Brain pericyte (primary cell): ENCODE data around the gene CITED1.

Experiments used
- DNase-seq: peaks from one replicate; pipeline ENCODE4 v3.0.0-alpha.2; 2012; ENCODE audit warnings: low read depth, low spot score

The CITED1 gene

DNA sequence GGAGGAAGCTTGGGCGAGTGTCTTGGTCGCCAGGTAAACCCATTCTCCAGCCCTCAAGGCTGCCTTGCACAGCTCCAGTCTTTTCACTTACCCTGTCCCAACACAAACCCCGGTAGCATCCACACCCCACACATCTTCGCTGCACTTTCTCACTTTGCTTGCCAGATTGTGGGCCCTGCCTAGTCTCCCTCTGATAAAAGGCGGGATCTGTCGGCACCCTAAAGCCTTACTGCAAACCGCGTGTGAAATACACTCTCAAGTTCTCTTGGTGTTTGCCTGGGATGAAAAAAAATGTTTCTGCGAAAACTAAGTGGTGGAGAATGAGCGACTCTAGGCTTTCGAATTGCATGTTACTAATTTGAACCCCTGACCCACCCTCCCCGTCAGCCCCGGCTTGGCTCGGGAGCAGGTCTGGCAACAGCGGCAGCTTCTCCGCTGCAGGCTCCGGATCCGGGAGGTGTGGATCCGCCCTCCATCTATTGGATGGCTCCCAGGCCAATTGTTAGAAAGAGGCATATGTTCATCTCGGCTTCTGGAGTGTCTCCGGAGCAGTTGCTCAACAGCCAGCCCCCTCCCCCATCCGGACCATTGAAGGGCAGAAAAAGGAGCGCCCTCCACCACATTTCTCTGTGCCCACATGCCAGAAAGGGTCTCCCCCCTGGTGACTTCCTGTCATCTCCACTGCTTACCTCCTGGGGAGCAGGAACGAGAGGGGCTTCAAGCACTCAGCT, 3.0 kb upstream of the CITED1 start:
- DNase-seq, result peak; percentile 21

DNA sequence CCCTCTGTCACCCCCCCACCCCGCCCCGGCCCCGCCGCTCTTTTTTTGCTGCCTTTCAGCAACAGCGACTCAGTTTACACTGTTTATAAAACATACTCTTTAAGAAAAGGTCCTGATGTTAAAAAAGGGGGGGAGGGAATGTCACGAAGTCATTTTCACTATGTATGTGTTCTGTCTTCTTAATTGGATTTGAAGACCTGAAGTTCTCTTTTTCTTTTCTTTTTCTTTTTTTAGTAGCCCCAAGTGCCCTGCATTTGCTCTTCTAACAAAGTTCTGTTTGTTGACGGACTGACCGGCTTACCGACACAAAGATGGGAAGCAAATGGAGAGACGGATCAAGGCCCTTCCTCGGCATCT, 2.5 kb upstream of the CITED1 start:
- no peak for DNase-seq

DNA sequence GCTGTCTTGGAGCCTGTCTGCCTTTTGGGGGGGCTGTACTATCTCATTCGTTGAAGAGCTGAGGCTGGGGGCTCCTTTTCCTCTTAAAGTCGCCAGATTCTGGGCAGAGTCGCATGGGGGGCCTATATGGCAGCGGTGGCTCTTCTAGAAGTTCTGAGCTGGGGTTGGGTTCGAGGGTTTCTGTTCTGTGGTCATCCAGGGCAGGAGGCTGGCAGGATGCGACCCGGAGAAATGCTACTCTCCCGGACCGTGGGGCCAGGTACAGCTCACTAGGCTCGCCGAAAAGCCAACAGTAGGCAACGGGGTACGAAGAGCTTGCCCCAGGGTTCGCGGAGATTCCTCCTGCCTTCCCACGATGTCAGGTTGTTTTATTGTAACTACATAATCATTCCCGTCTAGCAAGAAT, 1.9 kb upstream of the CITED1 start:
- DNase-seq, result no peak

DNA sequence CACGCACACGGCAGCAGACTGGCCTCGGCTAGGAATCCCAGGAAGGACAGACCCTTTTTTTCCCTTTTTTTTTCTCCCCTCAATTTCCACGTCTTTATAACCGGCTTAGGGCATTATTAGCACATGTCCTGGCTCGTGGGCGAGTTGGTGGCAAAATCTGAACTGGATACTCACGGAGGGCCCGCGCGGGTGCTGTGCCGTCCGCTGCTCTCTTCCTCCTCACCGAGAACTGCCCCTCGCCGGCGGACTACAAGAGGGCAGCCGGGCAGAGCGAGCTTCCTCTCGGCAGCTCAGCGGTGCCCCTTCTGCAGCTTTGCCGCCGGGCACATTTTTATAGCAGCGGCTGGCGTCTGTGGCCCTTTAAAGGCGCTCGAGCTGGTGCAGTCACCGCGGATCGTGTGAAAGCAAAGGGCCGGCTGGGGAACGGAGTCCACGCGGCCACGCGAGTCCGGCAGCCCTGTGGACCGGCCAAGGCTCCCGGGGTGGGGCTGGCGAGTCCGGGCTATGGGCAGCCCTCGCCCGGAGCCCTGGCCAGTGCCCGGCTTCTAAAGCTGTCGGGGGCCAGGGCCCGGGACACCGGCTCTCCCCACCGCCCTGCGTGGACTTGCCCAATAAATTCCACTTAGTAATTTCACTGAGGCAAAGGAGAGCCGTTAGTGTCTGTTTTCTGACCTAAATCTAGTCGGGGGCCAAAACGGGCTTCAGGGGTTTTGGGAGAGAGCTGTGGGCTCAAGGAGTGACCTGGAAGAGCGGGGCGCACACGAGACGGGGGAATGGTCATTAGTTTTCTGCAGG, 1.3 kb upstream of the CITED1 start:
- no peak for DNase-seq

DNA sequence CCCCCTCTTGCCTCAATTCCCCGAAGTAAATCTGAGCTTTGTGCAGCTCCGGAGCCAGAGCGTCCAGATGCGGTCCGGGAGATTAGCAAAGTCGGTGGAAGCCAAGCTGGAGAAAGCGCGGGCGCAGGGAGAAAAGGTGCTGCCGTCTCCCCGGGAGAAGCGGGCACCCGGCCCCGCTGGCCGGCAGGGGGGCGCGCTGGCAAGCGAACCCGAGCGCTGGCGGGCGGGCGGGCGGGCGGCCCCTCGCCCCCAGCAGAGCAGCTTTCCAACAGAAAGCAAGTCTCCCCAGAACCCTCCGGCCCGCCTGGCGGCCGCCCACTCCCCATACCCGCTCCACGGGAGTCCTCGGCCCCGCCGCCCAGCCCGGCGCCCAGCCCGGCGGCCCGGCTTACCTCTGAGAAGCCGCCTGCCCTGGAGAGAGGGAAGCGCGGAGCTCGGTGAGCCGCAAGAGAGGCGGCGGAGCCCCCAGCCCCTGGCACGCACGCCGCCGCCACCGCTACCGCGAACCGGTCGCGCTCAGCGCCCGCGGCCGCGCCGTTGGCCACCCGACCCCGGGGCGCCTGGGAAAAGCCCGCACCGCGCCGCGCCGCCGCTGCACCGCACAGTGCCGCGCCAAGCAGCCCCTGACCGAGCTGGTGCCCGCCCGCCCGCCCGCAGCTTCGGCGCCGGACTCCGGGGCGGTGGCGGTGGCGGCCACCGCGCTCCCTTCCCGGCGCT, 529 bp upstream of the CITED1 start:
- no peak for DNase-seq

DNA sequence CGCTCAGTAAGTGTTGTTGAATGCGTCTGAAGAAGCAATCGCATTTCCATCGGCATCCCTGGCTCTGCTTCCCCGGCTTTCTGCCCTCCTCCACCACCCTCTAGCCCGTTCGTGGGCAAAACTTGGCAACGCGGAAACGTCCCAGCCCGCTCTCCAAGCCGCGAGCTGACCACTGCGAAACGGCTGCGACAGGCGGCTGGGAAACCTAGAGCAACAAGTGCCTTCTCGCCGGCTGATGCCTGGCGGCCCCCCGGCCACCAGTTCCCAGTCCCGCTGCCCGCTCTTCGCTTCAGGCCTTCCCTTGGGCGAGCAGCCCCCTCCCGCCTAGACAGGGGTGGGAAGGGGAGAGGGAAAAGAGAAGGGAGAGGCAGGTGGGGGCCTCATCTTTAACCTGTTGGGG, 837 bp downstream of the CITED1 start:
- no peak for DNase-seq

DNA sequence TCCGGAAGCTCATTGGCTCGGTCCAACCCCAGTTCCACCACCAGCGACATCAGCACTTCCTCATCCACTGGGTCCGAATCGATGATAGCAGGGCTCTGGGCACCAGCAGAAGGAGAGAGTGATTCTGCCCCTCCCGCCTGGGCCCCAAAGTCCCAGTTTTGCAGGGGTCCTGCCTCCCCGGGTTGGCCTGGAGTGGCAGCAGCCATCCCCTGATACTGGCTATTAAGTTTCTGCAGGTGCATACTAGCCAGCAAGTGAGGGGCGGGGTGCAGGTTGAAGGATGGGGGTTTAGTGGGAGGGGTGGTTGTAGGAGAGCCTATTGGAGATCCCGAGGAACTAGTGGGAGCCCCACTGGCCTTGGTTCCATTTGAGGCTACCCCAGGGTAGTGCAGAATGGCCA, 3.9 kb downstream of the CITED1 start:
- DNase-seq, result no peak

DNA sequence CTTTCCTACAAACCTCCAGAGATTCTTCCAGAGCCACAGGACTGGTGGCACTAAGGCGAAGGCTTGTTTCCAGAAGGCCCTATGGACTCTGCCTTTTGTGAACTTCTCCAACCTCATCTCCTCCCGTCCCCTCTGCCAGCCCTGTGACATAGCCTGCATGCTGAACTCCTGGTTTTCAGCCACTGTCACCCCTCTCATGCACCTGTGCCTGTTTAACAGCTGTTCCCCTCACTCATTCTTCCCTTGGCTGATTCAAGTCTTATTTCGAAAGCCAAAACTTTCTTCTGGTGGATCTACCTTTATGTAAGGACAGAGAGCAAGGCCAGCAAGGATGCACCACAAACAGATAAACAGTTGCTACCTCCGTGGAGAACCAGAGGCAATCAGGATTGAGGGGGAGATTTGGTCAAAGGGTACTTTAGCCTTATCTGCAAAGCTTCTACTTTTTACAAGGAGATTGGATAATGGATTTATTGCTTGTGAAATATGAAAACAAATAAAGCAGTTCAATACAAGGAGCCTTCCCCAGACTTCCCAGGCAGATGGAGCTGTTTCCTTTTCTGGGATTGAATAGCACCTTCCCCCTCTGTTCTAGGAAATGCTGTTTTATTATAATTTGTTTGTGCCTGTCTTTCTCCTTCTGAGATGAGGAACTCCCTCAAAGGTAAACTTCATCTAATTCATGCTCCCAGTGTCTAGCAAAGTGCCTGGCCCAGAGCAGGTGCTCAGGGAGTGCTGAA, 5.7 kb downstream of the CITED1 start:
- no peak for DNase-seq

DNA sequence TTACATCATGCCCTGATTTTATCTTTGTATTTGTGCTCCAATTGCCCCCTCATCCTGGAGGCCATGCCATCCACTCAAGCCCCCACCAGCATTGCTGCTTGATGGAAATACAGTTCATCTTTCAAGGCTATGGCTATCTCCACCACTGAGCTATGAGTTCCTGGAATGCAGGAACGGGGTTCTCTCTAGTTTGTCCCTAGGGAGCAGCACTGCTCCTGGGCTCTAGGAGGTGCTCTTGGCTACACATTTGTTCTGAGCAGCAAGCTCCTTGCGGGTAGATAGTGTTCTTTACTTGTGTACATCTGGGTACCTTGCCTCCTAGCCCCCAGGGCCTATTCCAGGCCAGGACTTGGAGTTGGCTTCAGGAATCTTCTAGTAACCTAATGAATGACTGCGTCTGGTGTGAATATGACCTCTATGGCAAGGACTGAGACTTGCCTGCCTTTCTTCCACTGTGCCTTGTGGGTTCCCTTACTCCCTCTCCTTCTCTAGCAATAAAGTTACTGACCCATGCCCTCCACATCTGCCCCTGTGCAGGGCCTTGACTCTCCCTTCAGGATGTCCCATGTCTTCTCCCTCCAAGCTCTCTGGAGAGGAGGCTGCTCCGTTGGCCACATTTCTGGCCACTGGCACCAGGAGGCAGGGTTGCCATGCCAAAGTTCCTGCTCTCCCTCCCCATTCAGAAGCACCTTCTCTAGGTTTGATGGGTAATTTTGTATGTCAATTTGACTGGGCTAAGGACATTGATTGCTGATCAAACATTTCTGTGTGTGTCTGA, 7.6 kb downstream of the CITED1 start:
- no peak for DNase-seq

DNA sequence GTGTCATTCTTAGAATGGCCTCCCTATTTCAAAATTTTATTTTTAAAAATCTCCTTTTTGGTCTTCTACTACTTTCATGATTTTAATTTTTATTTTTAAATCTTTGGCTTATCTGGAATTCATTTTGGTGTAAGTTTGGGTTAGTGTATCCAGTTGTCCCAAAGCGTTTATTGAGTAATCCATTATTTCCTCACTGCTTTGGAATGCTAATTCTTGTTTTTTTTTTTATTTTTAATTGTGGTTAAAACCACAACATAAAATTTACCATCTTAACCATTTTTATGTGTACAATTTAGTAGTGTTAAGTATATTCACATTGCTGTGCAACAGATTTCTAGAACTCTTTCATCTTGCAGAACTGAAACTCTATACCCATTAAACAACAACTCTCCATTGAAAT, 8.7 kb downstream of the CITED1 start:
- DNase-seq, result no peak

DNA sequence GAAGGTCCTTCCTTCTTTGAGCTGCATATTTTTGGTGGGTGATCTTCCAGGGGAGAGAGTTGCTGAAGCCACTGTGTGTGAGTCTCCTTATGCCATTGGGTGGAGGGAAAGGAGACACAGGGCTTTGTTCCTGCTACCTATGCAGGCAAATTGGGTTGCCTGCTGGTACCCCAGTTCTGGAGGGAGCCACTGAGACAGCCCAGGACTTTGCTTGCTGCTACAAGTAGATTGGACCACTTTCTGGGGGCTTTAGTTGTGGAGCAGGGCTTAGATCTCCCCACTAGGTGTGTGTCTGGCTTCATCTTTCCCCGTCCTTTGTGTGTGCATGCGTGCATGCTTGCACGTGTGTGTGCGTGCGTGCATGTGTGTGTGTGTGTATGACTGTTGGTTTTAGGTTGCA, 10.0 kb downstream of the CITED1 start:
- DNase-seq, result no peak

DNA sequence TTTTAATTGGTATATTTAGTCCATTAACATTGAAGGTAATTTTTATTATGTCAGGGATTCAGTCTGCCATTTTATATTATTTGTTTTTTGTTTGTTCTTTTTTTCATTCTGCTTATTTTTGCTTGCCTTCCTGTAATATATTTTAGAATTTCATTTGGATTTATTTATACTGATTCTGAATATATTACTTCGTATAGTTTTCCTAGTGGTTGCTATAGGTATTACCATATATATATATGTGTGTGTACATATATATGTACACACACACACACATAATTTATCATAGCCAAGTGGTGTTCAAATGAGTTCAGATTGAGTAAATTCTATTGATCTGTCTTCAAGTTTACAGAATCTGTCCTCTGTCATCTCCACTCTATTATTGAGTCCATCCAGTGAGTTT, 11.2 kb downstream of the CITED1 start:
- no peak for DNase-seq

DNA sequence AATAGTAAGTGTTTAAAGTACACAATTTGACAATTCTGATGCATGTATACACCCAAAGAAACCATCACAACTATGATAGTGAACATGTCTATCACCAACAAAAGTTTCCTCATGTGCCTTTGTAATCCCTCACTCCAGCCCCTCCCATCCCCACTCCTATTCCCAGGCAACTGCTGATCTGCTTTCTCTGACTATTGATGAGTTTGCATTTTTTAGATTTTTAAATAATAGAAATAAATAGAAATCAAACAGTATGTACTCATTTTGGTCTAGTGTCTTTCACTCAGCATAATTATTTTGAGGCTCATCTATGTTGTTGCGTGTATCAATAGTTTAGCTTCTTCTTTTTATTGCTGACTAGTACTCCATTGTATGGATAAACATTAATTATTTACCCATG, 23.4 kb downstream of the CITED1 start:
- no peak for DNase-seq

DNA sequence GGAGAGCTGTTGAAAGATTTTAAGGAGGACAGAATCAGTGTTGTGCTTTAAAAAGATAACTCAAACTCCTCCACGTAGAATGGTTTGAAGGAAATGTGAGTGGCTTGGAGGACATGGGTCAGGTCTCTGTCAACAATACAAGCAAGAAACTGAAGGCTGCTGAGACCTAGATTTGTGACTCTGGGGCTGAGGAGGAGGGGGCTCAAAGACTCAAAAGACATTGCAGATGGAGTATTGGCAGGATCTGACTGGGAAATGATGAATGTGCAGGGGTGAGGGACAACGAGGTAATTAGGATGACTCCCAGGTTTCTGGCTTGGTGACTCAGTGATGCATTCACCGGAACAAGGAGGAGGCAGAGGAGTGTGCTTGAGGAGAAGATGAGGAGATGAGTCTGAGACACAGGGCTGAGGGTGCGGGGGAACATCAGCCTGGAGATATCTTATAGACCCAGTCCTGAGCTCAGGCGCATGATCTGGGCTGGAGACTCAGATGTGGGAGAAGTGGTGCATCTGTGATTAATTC, 25.3 kb downstream of the CITED1 start:
- DNase-seq, result no peak

DNA sequence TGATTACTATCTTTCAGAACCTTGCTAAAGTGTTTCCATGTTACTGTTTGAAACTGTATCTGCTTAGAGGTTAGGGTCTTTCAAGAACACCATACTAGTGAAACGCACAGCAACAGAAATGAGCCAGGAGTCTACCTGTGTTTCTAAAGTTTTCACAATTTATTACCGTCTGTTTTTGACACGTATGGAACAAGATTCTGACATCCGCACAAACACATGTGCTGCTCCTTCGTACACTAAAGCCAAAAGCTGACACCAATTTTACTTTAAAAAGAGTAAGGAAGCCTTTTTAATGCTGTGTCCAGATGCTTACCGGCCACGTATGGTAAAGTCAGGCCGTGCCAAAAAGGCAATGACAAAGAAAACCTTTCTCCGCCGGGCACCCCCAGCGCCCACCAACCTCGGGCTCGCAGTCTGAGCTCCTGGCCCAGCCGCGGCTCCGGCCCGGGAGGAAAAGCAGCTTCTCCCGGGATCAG, 29.2 kb downstream of the CITED1 start:
- no peak for DNase-seq

DNA sequence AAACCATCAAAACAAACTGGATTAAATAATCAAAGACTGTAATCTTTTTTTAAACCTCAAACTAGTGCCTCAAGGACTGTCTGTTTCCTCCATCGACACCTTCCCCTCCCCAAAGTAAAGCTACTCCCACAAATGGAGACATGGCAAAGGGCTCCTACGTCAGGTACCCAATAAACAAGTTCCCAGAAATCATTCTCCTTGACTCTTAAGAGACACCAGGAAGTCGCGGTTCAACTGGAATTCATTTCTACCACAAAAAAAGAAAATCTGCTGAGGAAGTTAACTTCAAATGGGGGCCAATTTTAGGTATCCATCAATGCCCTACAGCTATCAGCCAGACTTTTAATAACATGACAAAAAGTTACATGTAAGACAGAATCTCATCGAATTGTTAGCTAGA, 31.2 kb downstream of the CITED1 start:
- no peak for DNase-seq

DNA sequence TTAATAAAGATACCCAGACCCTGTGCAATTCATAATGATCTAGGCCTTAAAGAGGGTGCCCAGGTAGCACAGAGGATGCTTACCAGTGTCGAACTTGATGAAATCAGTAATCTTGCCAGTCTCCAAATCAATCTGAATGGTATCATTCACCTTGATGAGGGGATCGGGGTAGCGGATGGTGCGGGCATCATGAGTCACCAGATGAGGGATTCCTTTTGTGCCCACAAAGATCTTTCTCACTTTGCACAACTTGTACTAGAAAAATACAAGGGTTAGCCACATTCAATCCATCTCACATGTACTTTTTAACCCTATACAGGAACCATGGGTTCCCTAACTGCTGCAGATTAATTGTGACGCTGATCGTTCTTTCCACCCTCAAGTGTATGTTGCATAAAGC, 32.0 kb downstream of the CITED1 start:
- no peak for DNase-seq

DNA sequence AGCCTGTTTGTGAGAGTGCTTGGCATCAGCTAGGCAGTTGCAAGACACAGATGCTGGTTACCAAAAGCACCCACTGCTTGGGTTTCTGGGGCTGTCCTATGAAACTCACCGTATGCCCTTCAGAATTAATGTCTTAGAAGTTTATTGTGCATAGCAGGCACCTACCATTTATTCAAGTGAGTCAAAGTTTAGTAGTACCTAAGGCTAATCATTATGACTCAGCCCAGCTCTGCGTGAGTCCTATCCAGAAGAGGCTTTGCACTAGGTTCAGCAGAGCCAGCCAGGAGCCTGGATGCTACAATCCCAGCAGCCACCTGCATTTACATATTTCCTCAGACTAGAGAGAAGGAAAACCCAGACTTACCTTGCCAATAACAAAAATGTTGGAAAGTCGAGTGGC, 32.8 kb downstream of the CITED1 start:
- no peak for DNase-seq

DNA sequence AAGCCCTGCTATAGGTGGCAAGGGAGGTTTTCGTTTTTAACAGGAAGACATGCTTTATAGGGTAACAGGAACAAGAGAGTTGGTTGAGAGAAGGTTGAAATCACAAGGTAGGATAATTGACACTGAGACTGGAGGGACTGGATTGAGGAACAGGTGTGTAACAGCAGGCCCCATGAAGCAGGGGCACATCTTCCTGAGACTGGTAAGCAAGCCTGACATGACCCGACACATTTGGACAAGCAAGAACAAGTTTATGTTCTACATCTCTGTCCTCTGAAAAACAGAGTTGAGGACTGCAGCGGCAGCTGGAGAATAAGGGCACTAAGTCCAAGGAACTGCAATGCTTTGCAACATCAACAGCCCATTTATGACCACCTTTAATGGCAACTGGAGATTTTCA, 33.9 kb downstream of the CITED1 start:
- DNase-seq, result no peak

DNA sequence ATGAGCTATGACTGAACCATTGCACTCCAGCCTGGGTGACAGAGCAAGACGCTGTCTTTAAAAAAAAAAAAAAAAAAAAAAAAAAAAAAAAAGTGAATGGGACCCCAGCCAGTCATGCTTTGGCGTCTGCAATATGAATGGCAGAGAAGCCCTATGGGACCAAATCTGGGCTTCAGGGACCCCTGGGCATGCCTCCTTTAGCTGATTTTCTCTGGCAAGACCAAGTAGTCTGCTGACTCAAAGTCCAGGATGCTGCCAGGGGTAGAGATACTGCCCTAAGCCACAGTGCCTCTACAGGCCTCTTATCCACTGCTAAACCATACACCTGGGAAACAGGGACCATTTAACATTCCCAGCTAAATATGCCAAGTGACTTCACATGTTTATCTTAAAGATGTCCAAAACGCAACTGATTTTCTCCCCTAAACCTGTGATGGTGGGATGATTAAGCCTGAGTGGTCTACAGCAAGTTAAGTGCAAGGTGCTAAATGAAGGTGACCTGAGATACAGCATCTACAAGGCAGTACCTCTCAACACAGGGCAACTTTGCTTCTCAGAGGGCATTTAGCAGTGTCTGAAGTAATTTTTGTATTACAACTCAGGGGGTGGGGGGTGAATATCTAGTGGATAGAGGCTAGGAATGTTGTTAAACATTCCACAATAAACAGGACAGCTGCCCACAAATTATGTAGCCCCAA, 34.5 kb downstream of the CITED1 start:
- DNase-seq, result no peak
